SK-N-MC (cell line): ENCODE measurements around the gene MAGIX.

Experiments used
- EZH2 ChIP-seq: fragments of 200-600 bp; sonication (generic); IDR thresholded peaks from one replicate; pipeline ENCODE4 v1.6.1; 2017; ENCODE audit warnings: antibody characterized with exemption
- POLR2AphosphoS5 ChIP-seq: IDR thresholded peaks from 2 replicates; pipeline ENCODE4 v1.6.1; 2012; ENCODE audit warnings: mild to moderate bottlenecking, low read depth, low read length, borderline replicate concordance

GRCh38 chrX:49186125-49187027 lies 23.8 kb downstream of the MAGIX start, which contains the start of gene PRICKLE3:
- TF ChIP-seq EZH2, result no peak
- peak; percentile 45; the same call in 1 of the 2 replicates for TF ChIP-seq POLR2AphosphoS5
